ENCODE results near the gene TPD52L1. TPM values are rescaled to one million over a fixed set of nuclear protein-coding genes. Genes with fewer than 3 reads are reported as not detected.

Gene TPD52L1
- total and polyA plus RNA-seq, 10 of the 15 experiments (the other 5 are each of a cell fraction or from before 2014, with no cell fraction given), result 0.03 to 2.6 (median 0.16) TPM; not detected in 3

DNA sequence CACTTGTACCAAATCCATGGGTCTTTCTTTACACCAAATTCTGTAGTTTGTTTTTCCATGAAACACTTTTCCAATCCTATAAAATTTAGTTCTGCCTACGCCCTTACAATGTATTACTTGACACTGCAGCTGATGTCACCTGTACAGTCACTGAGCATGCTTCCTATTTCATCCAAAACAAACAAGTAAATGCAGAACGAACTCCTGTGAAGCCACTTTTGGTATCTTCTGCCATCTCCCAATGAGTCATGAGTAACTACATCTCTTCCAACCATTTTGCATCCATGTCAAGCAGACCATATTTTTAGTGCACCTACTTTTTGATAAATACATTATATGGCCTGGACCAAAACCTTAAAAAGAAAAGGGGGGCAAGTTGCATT, 105.8 kb downstream of the TPD52L1 start:
- ChIA-PET POLR2A (no interaction called here), CTCF (no interaction called here), RAD21 (ENCODE audit: unreplicated experiment) (no interaction called here), SMC1A (ENCODE audit: uncharacterized antibody, unreplicated experiment) (no interaction called here)
- Histone ChIP-seq H3K4me1 (ENCODE audit: control insufficient read depth, insufficient read depth, low read length) (no peaks in the 10 kb centered on the region), H3K4me3 (no peak overlapping the region), H3K9me3 (replicated peaks; ENCODE audit: control insufficient read depth, insufficient read depth, low read length) (no peaks in the 10 kb centered on the region), H3K4me2 (ENCODE audit: control insufficient read depth, insufficient read depth) (no peak overlapping the region), H4K20me1 (ENCODE audit: control insufficient read depth, insufficient read depth) (no peaks in the 10 kb centered on the region), H3K27ac (ENCODE audit: control insufficient read depth, insufficient read depth) (no peak overlapping the region), H3K79me2 (ENCODE audit: control insufficient read depth, insufficient read depth, low read length) (no peaks in the 10 kb centered on the region), H2AFZ (ENCODE audit: control insufficient read depth, low read depth, low read length) (no peak overlapping the region), H3K27me3 (replicated peaks in 1 of 2; ENCODE audit: control insufficient read depth in 2 of 2, insufficient read depth in 2 of 2, low read length in 1 of 2) (no peaks in the 10 kb centered on the region), H3K9ac (ENCODE audit: control insufficient read depth, insufficient read depth, low read length) (no peak overlapping the region), H3K36me3 (ENCODE audit: control insufficient read depth in 2 of 2, insufficient read depth in 2 of 2, low read length in 1 of 2) (no peaks in the 10 kb centered on the region)
- DNase-seq (ENCODE audit: low read depth, low spot score), result no peak
- intact Hi-C loops (cut with micrococcal nuclease; ENCODE audit: unreplicated experiment) (no loop called here), in situ Hi-C loops (cut with MboI) (no loop called here)
- no TSS peak for BruUV-seq (replicated peaks)
- TF ChIP-seq KLF5 (IDR thresholded peaks at IDR 0.05; ENCODE audit: partially characterized antibody) (no peak), SPI1 (IDR thresholded peaks at IDR 0.05; ENCODE audit: borderline replicate concordance, insufficient read depth, low read depth, low read length) (no peak), TCF12 (IDR thresholded peaks at IDR 0.05; ENCODE audit: low read depth, low read length) (no peak), SIN3A (IDR thresholded peaks at IDR 0.05; ENCODE audit: low read depth, low read length) (no peak), SMAD5 (IDR thresholded peaks at IDR 0.05; ENCODE audit: low read depth) (no peak), ZBED1 (IDR thresholded peaks at IDR 0.05; ENCODE audit: borderline replicate concordance) (no peak), JUNB (IDR thresholded peaks at IDR 0.05) (no peak), HDAC2 (IDR thresholded peaks at IDR 0.05) (no peak), IRF4 (IDR thresholded peaks at IDR 0.05; ENCODE audit: low read depth, low read length) (no peak), ZSCAN29 (IDR thresholded peaks at IDR 0.05) (no peak), SP1 (IDR thresholded peaks at IDR 0.05; ENCODE audit: low read depth, low read length) (no peak)
- TF ChIP-seq, protein P1, sequence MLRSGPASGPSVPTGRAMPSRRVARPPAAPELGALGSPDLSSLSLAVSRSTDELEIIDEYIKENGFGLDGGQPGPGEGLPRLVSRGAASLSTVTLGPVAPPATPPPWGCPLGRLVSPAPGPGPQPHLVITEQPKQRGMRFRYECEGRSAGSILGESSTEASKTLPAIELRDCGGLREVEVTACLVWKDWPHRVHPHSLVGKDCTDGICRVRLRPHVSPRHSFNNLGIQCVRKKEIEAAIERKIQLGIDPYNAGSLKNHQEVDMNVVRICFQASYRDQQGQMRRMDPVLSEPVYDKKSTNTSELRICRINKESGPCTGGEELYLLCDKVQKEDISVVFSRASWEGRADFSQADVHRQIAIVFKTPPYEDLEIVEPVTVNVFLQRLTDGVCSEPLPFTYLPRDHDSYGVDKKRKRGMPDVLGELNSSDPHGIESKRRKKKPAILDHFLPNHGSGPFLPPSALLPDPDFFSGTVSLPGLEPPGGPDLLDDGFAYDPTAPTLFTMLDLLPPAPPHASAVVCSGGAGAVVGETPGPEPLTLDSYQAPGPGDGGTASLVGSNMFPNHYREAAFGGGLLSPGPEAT (IDR thresholded peaks at IDR 0.05; ENCODE audit: low read depth), result no peak
- TF ChIP-seq, protein P2, sequence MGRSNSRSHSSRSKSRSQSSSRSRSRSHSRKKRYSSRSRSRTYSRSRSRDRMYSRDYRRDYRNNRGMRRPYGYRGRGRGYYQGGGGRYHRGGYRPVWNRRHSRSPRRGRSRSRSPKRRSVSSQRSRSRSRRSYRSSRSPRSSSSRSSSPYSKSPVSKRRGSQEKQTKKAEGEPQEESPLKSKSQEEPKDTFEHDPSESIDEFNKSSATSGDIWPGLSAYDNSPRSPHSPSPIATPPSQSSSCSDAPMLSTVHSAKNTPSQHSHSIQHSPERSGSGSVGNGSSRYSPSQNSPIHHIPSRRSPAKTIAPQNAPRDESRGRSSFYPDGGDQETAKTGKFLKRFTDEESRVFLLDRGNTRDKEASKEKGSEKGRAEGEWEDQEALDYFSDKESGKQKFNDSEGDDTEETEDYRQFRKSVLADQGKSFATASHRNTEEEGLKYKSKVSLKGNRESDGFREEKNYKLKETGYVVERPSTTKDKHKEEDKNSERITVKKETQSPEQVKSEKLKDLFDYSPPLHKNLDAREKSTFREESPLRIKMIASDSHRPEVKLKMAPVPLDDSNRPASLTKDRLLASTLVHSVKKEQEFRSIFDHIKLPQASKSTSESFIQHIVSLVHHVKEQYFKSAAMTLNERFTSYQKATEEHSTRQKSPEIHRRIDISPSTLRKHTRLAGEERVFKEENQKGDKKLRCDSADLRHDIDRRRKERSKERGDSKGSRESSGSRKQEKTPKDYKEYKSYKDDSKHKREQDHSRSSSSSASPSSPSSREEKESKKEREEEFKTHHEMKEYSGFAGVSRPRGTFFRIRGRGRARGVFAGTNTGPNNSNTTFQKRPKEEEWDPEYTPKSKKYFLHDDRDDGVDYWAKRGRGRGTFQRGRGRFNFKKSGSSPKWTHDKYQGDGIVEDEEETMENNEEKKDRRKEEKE (IDR thresholded peaks at IDR 0.05), result no peak
- ATAC-seq, result no peak
- FAIRE-seq, result no peak
- 20% methylated on average over 2 of the region's 2 CpGs for WGBS (ENCODE audit: insufficient coverage, insufficient replicate concordance, low lambda C conversion rate, missing lambda C conversion rate)

Data from GM12878 (cell line).